Neural progenitor cell (in vitro differentiated cells): ENCODE data around the gene COA8. TPM values are rescaled to one million over a fixed set of nuclear protein-coding genes. Genes with fewer than 3 reads are reported as not detected.

Experiments
- DNase-seq: peaks from one replicate; pipeline ENCODE4 v3.0.0-alpha.2; 2016; ENCODE audit warnings: low spot score
- H2AFZ ChIP-seq: fragments of 200-600 bp; sonication (generic); replicated peaks from 2 replicates; pipeline ENCODE4 v1.6.1; 2016; ENCODE audit warnings: antibody characterized with exemption
- H3F3A ChIP-seq: fragments of 200-600 bp; sonication (generic); 2 replicates; pipeline ENCODE4 v1.6.1; 2016; ENCODE audit warnings: antibody characterized with exemption, low read depth
- H3K27ac ChIP-seq: fragments of 200-600 bp; sonication (generic); 2 replicates; pipeline ENCODE4 v1.5.1; 2016; ENCODE audit warnings: mild to moderate bottlenecking
- H3K27me3 ChIP-seq: fragments of 200-600 bp; sonication (generic); 2 replicates; pipeline ENCODE4 v1.6.1; 2016; ENCODE audit warnings: mild to moderate bottlenecking, moderate library complexity
- H3K36me3 ChIP-seq: fragments of 200-600 bp; sonication (generic); 2 replicates; pipeline ENCODE4 v1.5.1; 2016
- H3K4me1 ChIP-seq: fragments of 200-600 bp; sonication (generic); 2 replicates; pipeline ENCODE4 v1.6.1; 2016; ENCODE audit warnings: mixed run types
- H3K4me2 ChIP-seq: fragments of 200-600 bp; sonication (generic); 2 replicates; pipeline ENCODE4 v1.6.1; 2016
- H3K4me3 ChIP-seq: fragments of 200-600 bp; sonication (generic); 2 replicates; pipeline ENCODE4 v1.5.1; 2016
- H3K79me2 ChIP-seq: fragments of 200-600 bp; sonication (generic); 2 replicates; pipeline ENCODE4 v1.6.1; 2016; ENCODE audit warnings: low read depth
- H3K9ac ChIP-seq: fragments of 200-600 bp; sonication (generic); 2 replicates; pipeline ENCODE4 v1.6.1; 2016
- H3K9me3 ChIP-seq: fragments of 200-600 bp; sonication (generic); 2 replicates; pipeline ENCODE4 v1.5.1; 2016; ENCODE audit warnings: low read depth
- H4K20me1 ChIP-seq: fragments of 200-600 bp; sonication (generic); 2 replicates; pipeline ENCODE4 v1.6.1; 2016; ENCODE audit warnings: low read depth
- H3K27ac Mint-ChIP-seq: 3 replicates; pipeline ENCODE4 v1.8.0; 2021; ENCODE audit warnings: mixed read lengths
- H3K27me3 Mint-ChIP-seq: 2 replicates; pipeline ENCODE4 v1.8.0; 2022; ENCODE audit warnings: low read depth, mild to moderate bottlenecking, inconsistent platforms, moderate library complexity, mixed read lengths; ENCODE audit not compliant: insufficient read depth
- H3K36me3 Mint-ChIP-seq: 3 replicates; pipeline ENCODE4 v1.8.0; 2021; ENCODE audit warnings: mixed read lengths
- H3K4me1 Mint-ChIP-seq: 3 replicates; pipeline ENCODE4 v1.8.0; 2021; ENCODE audit warnings: mixed read lengths
- H3K4me3 Mint-ChIP-seq: 3 replicates; pipeline ENCODE4 v1.8.0; 2021; ENCODE audit warnings: mild to moderate bottlenecking, moderate library complexity, mixed read lengths
- H3K9me3 Mint-ChIP-seq: 3 replicates; pipeline ENCODE4 v1.8.0; 2020; ENCODE audit warnings: mixed read lengths
- EZH2 ChIP-seq: fragments of 200-600 bp; sonication (generic); IDR thresholded peaks from 2 replicates; pipeline ENCODE4 v1.6.1; 2017; ENCODE audit warnings: antibody characterized with exemption, mild to moderate bottlenecking, moderate library complexity
- EZH2phosphoT487 ChIP-seq: fragments of 200-600 bp; sonication (generic); IDR thresholded peaks from 2 replicates; pipeline ENCODE4 v1.6.1; 2017; ENCODE audit warnings: antibody characterized with exemption
- total RNA-seq: library from RNA; depleted of rRNA; stranded (reverse); fragments of >200 nt; gene quantifications from 2 replicates; pipeline ENCODE4 v1.2.3, GENCODE V29; 2015; ENCODE audit warnings: low replicate concordance
- TF ChIP-seq, protein P1 (sequence below): fragments of 200-600 bp; sonication (generic); IDR thresholded peaks from 2 replicates; pipeline ENCODE4 v1.5.1; 2017; ENCODE audit warnings: antibody characterized with exemption, mild to moderate bottlenecking

The COA8 gene
- total RNA-seq, 1 donor from 2014 or later, result 72.3 TPM

DNA sequence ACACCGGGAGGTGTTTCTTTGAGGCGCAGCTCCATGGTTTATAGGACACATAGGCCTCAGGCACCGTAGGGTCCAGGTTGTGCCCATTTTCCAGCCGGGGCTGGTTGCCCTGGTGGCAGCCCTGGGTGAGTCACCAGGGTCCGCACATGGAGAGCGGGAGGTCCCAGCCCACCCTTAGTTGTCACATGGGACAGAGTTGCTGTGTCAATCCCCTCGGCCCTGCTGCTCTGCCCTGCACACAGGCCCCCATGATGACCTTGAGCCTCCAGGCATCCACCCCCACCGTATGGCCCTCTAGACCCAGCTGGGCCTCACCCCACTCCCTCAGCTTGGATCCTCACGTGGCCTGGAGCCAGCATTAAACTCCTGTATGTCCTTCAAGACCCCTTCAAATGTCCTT is 26.1 kb upstream of the COA8 start:
- peaks cover 16% of the 10 kb centered on the region for H3K4me1 ChIP-seq
- no peak overlapping the region for H2AFZ ChIP-seq
- H3K4me2 ChIP-seq, result no peak overlapping the region
- no peaks in the 10 kb centered on the region for H3K36me3 ChIP-seq
- no peak overlapping the region for H3K9ac ChIP-seq
- Mint-ChIP-seq H3K9me3 (no peaks in the 10 kb centered on the region), H3K4me1 (peaks cover 17% of the 10 kb centered on the region), H3K27ac (peak overlapping the region; percentile 39), H3K4me3 (no peak overlapping the region), H3K27me3 (peaks cover 4% of the 10 kb centered on the region), H3K36me3 (peaks cover 2% of the 10 kb centered on the region)
- H3K27ac ChIP-seq, result no peak overlapping the region
- no peak overlapping the region for H3K4me3 ChIP-seq
- H3F3A ChIP-seq, result peaks cover 7% of the 10 kb centered on the region
- no peaks in the 10 kb centered on the region for H3K9me3 ChIP-seq
- H3K27me3 ChIP-seq, result no peaks in the 10 kb centered on the region
- H4K20me1 ChIP-seq, result peaks cover 3% of the 10 kb centered on the region
- no peak for DNase-seq
- H3K79me2 ChIP-seq, result no peaks in the 10 kb centered on the region
- TF ChIP-seq EZH2phosphoT487 (no peak), EZH2 (no peak)
- TF ChIP-seq, protein P1, sequence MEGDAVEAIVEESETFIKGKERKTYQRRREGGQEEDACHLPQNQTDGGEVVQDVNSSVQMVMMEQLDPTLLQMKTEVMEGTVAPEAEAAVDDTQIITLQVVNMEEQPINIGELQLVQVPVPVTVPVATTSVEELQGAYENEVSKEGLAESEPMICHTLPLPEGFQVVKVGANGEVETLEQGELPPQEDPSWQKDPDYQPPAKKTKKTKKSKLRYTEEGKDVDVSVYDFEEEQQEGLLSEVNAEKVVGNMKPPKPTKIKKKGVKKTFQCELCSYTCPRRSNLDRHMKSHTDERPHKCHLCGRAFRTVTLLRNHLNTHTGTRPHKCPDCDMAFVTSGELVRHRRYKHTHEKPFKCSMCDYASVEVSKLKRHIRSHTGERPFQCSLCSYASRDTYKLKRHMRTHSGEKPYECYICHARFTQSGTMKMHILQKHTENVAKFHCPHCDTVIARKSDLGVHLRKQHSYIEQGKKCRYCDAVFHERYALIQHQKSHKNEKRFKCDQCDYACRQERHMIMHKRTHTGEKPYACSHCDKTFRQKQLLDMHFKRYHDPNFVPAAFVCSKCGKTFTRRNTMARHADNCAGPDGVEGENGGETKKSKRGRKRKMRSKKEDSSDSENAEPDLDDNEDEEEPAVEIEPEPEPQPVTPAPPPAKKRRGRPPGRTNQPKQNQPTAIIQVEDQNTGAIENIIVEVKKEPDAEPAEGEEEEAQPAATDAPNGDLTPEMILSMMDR, result no peak

DNA sequence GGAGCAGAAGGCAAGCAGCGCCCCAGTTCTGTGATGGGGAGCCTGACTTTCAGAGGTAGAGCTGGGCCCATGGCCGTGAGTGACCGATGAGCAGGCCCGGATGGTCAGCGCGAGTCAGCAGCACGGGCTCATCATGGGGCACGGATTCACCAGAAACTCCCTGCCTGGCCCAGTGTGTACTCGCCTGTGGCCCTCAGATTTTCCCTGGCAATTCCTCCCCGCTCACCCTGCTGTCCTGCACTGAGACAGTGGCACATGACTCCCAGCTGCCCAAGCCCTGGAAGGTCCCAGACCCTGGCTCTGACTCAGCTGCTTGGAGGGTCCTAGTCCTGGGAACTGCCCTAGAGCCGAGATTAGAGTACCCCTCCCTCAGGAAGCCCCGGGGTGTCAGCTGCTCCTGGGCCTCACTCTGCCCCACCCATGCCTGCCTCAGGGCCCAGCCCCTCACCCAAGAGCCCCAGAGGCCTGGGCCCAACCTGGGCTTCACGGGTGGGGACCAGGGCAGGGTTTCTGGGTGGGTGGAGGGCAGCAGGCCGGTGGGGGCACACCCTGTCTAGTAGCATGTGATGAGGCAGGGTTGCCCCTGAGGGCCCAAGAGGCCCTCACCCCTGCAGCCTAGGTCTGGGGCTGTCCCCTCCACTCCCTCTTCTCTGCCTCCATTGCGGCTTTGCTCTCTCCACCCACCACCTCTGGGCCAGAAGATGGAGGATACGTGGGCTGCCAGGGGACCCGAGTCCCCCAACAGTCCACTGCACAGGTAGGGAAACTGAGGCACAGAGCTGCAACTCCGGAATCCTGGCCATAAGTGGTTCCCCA is 25.4 kb upstream of the COA8 start:
- no peak overlapping the region for H3K4me3 Mint-ChIP-seq
- no peaks in the 10 kb centered on the region for H3K9me3 ChIP-seq
- H3K27ac ChIP-seq, result no peak overlapping the region
- peaks cover 4% of the 10 kb centered on the region for H3K27me3 Mint-ChIP-seq
- no peak overlapping the region for H3K4me2 ChIP-seq
- no peak overlapping the region for H3K9ac ChIP-seq
- H3K27ac Mint-ChIP-seq, result peak overlapping the region; percentile 82
- TF ChIP-seq, protein P1, result no peak
- no peak for TF ChIP-seq EZH2
- TF ChIP-seq EZH2phosphoT487, result no peak
- DNase-seq, result no peak
- H3K79me2 ChIP-seq, result no peaks in the 10 kb centered on the region
- H3K4me3 ChIP-seq, result no peak overlapping the region
- H3F3A ChIP-seq, result peaks cover 7% of the 10 kb centered on the region
- H3K9me3 Mint-ChIP-seq, result no peaks in the 10 kb centered on the region
- H3K27me3 ChIP-seq, result no peaks in the 10 kb centered on the region
- no peaks in the 10 kb centered on the region for H3K36me3 ChIP-seq
- H3K36me3 Mint-ChIP-seq, result peaks cover 2% of the 10 kb centered on the region
- peaks cover 21% of the 10 kb centered on the region for H3K4me1 Mint-ChIP-seq
- H2AFZ ChIP-seq, result no peak overlapping the region
- no peaks in the 10 kb centered on the region for H4K20me1 ChIP-seq
- peaks cover 23% of the 10 kb centered on the region for H3K4me1 ChIP-seq

DNA sequence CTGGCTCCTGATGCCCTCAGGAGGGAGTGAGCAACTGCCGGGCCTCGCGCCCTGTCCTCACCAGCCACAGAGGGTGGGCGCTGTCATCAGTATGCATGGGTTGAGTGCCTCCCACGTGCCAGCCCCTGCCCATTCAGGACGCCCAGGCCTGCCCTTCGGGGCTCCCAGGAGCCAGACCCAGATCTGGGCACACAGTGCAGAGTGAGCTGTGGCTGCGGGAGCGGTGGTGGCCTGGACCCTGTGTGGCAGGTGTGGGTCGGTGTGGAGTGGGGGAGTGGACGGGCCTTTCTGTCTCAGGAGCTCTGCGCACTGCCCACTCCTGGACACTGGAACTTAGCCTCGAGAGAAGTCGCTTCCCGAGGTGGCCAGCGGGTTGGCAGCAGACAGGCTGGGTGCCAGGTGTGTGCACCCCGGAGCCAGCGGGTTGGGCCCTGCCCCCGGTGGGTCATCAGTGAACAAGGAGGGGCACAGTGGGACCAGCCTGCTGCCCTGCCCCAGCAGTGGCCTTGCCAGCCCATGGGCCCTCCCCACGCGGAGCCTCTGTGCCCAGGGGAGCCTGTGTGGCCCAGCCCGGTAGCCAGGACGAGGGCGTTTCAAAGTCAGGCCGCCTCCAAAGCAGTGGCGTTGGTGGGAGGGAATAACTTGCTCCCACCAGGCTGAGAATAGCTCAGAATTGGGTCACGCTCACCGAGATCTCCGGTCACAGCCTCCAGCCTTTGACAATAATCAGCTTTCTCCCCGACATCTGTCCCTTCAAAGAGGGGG is 24.3 kb upstream of the COA8 start:
- H3K36me3 ChIP-seq, result no peaks in the 10 kb centered on the region
- no peaks in the 10 kb centered on the region for H4K20me1 ChIP-seq
- no peak overlapping the region for H3K4me2 ChIP-seq
- H3K9ac ChIP-seq, result no peak overlapping the region
- no peaks in the 10 kb centered on the region for H3K27me3 ChIP-seq
- H3K27ac ChIP-seq, result no peak overlapping the region
- no peak overlapping the region for H2AFZ ChIP-seq
- H3K9me3 ChIP-seq, result no peaks in the 10 kb centered on the region
- no peaks in the 10 kb centered on the region for H3K9me3 Mint-ChIP-seq
- no peak for TF ChIP-seq EZH2
- TF ChIP-seq EZH2phosphoT487, result no peak
- TF ChIP-seq, protein P1, result no peak
- no peaks in the 10 kb centered on the region for H3K79me2 ChIP-seq
- H3F3A ChIP-seq, result peaks cover 7% of the 10 kb centered on the region
- no peak overlapping the region for H3K4me3 Mint-ChIP-seq
- H3K27me3 Mint-ChIP-seq, result peaks cover 4% of the 10 kb centered on the region
- peaks cover 2% of the 10 kb centered on the region for H3K36me3 Mint-ChIP-seq
- H3K27ac Mint-ChIP-seq, result peak overlapping the region; percentile 63
- DNase-seq, result no peak
- peaks cover 25% of the 10 kb centered on the region for H3K4me1 Mint-ChIP-seq
- H3K4me3 ChIP-seq, result no peak overlapping the region
- H3K4me1 ChIP-seq, result peaks cover 31% of the 10 kb centered on the region
